ENCODE results near the gene MAPK8IP3.

Gene MAPK8IP3

GRCh38 chr16:1705688-1706385 lies at the start of gene MAPK8IP3:
Gene MAPK8IP3, plus strand, starts transcription at chr16:1706195. Its CDS starts 145 bp downstream, at chr16:1706340.
- DNase-seq, result peak; percentile 92

- no peak for DNase-seq
These were observed 49.0 kb upstream of the MAPK8IP3 start for GRCh38 chr16:1656808-1657617.

- no peak for DNase-seq
These were observed 48.2 kb upstream of the MAPK8IP3 start for GRCh38 chr16:1657841-1658240.

- no peak for DNase-seq
These were observed 47.0 kb upstream of the MAPK8IP3 start for GRCh38 chr16:1659031-1659430.

GRCh38 chr16:1661826-1662225 lies 44.2 kb upstream of the MAPK8IP3 start:
- no peak for DNase-seq

GRCh38 chr16:1662543-1662942 lies 43.5 kb upstream of the MAPK8IP3 start:
- DNase-seq, result no peak

- no peak for DNase-seq
These were observed 40.2 kb upstream of the MAPK8IP3 start for GRCh38 chr16:1665829-1666228.

GRCh38 chr16:1666316-1666715 lies 39.7 kb upstream of the MAPK8IP3 start:
- no peak for DNase-seq

- no peak for DNase-seq
These were observed 38.7 kb upstream of the MAPK8IP3 start for GRCh38 chr16:1667271-1667670.

- no peak for DNase-seq
These were observed 38.1 kb upstream of the MAPK8IP3 start for GRCh38 chr16:1667916-1668315.

GRCh38 chr16:1668612-1669319 lies 37.2 kb upstream of the MAPK8IP3 start:
- no peak for DNase-seq

- no peak for DNase-seq
These were observed 36.3 kb upstream of the MAPK8IP3 start for GRCh38 chr16:1669698-1670097.

GRCh38 chr16:1670371-1670770 lies 35.6 kb upstream of the MAPK8IP3 start:
- no peak for DNase-seq

GRCh38 chr16:1670866-1671265 lies 35.1 kb upstream of the MAPK8IP3 start:
- no peak for DNase-seq

GRCh38 chr16:1673424-1674151 lies 32.4 kb upstream of the MAPK8IP3 start:
- DNase-seq, result no peak

- DNase-seq, result no peak
These were observed 31.7 kb upstream of the MAPK8IP3 start for GRCh38 chr16:1674306-1674705.

- no peak for DNase-seq
These were observed 31.0 kb upstream of the MAPK8IP3 start for GRCh38 chr16:1674751-1675664.

GRCh38 chr16:1676661-1677060 lies 29.3 kb upstream of the MAPK8IP3 start:
- no peak for DNase-seq

GRCh38 chr16:1677339-1677738 lies 28.7 kb upstream of the MAPK8IP3 start:
- no peak for DNase-seq

GRCh38 chr16:1677942-1678499 lies 28.0 kb upstream of the MAPK8IP3 start, which contains the start of gene JPT2:
Gene JPT2, plus strand, starts transcription at chr16:1678279. Its CDS starts 34 bp downstream, at chr16:1678313.
- peak; percentile 96 for DNase-seq

GRCh38 chr16:1678500-1679098 lies 27.4 kb upstream of the MAPK8IP3 start:
- DNase-seq, result peak; percentile 46

Measured in stimulated activated CD4-positive, alpha-beta T cell treated with anti-CD3 and anti-CD28 coated beads, Interleukin-4, amount 100 ng/mL, for 24 hours (primary cell).